GM10248 (cell line): ENCODE measurements around the gene CENPB.

ENCODE experiments used
- CTCF ChIA-PET: fragments of 300-600 bp; sonication (Branson Sonifier 250); formaldehyde crosslinking; extraction: SDS; loops from one replicate; lab custom pipeline; 2021; ENCODE audit warnings: antibody characterized with exemption; lab: Yijun Ruan, JAX
- POLR2A ChIA-PET: fragments of 350-650 bp; sonication (Branson Sonifier 250); formaldehyde crosslinking; extraction: SDS; loops from one replicate; lab custom pipeline; 2020; ENCODE audit warnings: antibody characterized with exemption; lab: Yijun Ruan, JAX
- DNase-seq: peaks from one replicate; pipeline ENCODE4 v3.0.0; 2012; ENCODE audit errors: extremely low spot score
- CTCF ChIP-seq: IDR thresholded peaks from 2 replicates; pipeline ENCODE4 v1.5.1; 2012; ENCODE audit warnings: mild to moderate bottlenecking, low read depth; ENCODE audit errors: extremely low read depth, missing control alignments, control extremely low read depth

CENPB gene

GRCh38 chr20:3754276-3754630 lies 32.3 kb downstream of the CENPB start:
- POLR2A ChIA-PET, result no interaction called here

DNA sequence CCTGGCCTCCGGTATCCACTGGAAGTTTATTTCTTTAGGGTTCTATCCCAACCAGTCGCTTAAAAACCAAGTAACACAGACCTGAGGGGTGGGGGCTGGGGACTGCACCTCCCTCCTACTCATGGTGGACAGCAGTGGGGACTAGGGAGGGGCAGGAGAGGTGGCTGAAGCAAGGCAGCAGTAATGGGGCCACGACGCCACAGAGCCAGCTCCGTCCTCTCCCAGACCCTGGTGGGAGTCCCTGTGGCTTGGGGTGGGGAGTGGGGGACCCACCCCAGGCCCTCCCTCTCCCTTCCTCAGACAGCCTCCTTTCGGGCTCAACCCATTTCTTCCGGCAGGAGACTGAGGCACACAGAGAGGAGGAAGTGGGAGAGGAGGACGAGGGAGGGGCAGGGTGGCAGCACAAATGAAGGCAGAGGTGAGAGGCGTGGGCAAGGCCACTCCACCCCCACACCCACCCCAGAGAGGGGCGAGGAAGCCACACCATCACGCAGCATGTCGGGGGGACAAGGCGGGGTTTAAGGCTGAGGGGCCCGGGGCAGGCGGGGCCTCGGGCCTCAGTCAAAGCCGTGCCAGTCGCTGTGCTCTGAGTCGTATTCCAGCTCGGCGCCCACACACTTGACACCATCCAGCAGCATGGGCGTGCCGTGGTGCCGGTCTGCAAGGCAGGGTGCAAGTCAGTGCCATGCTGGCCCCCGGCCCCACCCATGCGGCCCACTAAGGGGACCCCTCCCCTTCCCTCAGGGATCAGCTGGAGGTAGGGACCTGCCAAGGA lies 32.9 kb downstream of the CENPB start:
- no peak for DNase-seq
- ChIA-PET CTCF (interaction anchor here (0.8 to 6.5 kb wide), 10 partner anchors 11 to 318 kb away, joined by 3 to 60 read pairs (median 4); partner anchors contain the start of gene ADISSP), POLR2A (no interaction called here)
- no peak for TF ChIP-seq CTCF

More at GRCh38 chr20:3754276-3754630, 32.3 kb downstream of the CENPB start:
- no peak for TF ChIP-seq CTCF
- no peak for DNase-seq
- CTCF ChIA-PET, result interaction anchor here (0.8 to 6.5 kb wide), 6 partner anchors 12 to 44 kb away, joined by 3 to 60 read pairs (median 5); partner anchors contain the start of gene ADISSP

DNA sequence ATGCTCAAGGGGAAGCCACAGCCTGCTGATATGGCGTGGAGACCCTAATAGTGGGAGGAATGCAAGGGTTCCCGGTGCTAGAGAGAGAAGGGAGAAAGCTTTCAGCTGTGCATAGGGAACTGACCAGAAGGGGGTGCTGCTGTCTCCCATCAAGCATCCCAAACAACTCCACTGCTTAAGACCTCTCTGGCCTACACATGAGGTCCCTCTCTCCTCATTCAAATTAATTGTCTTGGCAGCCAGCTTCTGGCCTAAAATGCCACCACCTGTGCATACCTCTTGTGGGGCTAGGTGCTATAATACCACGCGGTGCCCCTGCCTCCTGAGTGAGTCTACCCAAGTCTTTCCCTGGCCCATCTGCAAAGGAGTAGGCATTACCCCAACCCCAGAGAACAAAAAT lies 33.4 kb downstream of the CENPB start:
- ChIA-PET POLR2A (no interaction called here), CTCF (interaction anchor here (0.7 to 6.5 kb wide), 15 partner anchors 10 to 319 kb away, joined by 3 to 60 read pairs (median 3); partner anchors contain the start of genes ADISSP, AP5S1 and SPEF1)
- peak; percentile 82 for DNase-seq
- TF ChIP-seq CTCF, result peak; percentile 48

DNA sequence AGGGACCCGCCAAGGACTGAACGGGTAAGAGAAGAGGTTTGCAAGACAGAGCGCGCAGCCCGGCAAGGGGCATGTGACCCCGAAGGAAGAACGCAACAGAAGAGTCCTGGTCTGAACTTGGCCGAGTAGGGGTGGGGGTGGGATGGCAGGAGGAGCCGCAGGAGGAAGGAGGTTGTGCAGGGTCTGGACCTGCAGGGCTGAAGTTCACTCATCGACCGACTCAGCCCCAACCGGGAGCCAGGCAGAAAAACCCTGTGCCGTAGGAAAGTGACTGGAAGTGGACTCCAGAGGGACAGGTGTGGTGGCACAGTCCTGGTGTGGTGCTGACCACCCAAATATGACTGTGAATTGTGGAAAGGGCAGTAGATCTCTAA lies 34.2 kb downstream of the CENPB start:
- no peak for TF ChIP-seq CTCF
- no peak for DNase-seq
- POLR2A ChIA-PET, result no interaction called here
- CTCF ChIA-PET, result interaction anchor here (0.7 to 6.5 kb wide), 15 partner anchors 10 to 319 kb away, joined by 3 to 60 read pairs (median 3); partner anchors contain the start of genes ADISSP, AP5S1 and SPEF1

DNA sequence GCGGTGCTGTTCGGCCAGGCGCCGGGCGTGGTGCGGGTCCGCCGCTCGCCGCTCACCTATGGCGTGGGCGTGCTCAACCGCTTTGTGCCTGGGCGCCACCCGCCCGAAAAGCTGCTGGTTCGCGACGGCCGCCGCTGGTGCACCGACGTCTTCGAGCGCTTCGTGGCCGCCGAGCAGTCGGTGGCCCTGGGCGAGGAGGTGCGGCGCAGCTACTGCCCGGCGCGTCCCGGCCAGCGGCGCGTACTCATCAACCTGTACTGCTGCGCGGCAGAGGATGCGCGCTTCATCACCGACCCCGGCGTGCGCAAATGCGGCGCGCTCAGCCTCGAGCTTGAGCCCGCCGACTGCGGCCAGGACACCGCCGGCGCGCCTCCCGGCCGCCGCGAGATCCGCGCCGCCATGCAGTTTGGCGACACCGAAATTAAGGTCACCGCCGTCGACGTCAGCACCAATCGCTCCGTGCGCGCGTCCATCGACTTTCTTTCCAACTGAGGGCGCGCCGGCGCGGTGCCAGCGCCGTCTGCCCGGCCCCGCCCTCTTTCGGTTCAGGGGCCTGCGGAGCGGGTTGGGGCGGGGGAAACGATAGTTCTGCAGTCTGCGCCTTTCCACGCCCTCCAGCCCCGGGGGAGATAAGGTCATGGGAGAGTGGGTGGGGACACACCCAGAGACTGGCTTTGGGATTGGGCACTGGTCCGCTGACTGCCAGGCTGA lies 34.7 kb downstream of the CENPB start:
- CTCF ChIA-PET, result interaction anchor here (0.9 to 6.5 kb wide), 13 partner anchors 9 to 320 kb away, joined by 3 to 60 read pairs (median 5); partner anchors contain the start of genes ADISSP, AP5S1 and CENPB
- DNase-seq, result peak; percentile 71
- POLR2A ChIA-PET, result no interaction called here
- TF ChIP-seq CTCF, result no peak

DNA sequence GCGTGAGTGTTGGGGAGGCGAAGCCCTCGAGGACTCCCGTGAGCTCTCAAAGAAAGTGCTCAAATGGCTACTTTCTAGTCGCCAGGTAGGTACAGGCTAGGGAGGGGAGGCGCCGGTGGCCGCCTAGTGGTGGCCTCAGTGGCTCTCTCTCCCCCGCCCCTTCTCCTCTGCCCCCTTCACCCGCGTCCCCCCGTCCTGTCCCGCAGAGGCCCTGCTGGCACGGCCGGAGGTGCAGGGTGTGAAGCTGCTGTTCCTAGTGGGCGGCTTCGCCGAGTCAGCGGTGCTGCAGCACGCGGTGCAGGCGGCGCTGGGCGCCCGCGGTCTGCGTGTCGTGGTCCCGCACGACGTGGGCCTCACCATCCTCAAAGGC lies 35.2 kb downstream of the CENPB start:
- DNase-seq, result no peak
- TF ChIP-seq CTCF, result no peak
- ChIA-PET CTCF (interaction anchor here (0.7 to 3.0 kb wide), 10 partner anchors 9 to 331 kb away, joined by 3 to 11 read pairs (median 4); partner anchors contain the start of genes ADISSP and CENPB), POLR2A (no interaction called here)
